Breast epithelium (tissue), 3 donors: Measurements from ENCODE around the gene LRRC51.

Experiments used
- CTCF ChIP-seq, 3 donors: fragments of 450-650 bp; IDR thresholded peaks; one replicate each; pipeline ENCODE4 v1.5.1; 2016 to 2017; ENCODE audit warnings: antibody characterized with exemption in 3 of 3, mild to moderate bottlenecking in 3 of 3, moderate library complexity in 3 of 3
- POLR2A ChIP-seq: fragments of 450-650 bp; IDR thresholded peaks from one replicate; pipeline ENCODE4 v1.6.1; 2016; ENCODE audit warnings: antibody characterized with exemption, mild to moderate bottlenecking, moderate library complexity
- POLR2AphosphoS5 ChIP-seq, 3 donors: sonication (generic); formaldehyde crosslinking; IDR thresholded peaks; one replicate each; pipeline ENCODE4 v1.6.1; 2017; ENCODE audit warnings: antibody characterized with exemption in 3 of 3

- no peak for TF ChIP-seq POLR2A
- TF ChIP-seq POLR2AphosphoS5 (IDR thresholded peaks at IDR 0.05), result no peak
- TF ChIP-seq CTCF (IDR thresholded peaks at IDR 0.05), result no peak
Observed at GRCh38 chr11:72105888-72106287, 25.2 kb downstream of the LRRC51 start, which contains the start of gene TOMT.
